Tibial artery (tissue), 4 donors: ENCODE data around the gene MACROD2.
"Not testable (repeated sequence)": the region's sequence is repeated elsewhere in the genome, so short reads cannot be mapped to it uniquely, and the experiment has no call there.

ENCODE experiments used
- DNase-seq, 2 donors: peaks; one replicate each; pipeline ENCODE4 v3.0.0-alpha.2; 2019
- H3K27ac ChIP-seq, 2 donors: fragments of 200-600 bp; sonication (generic) in 1 of 2; 1 replicate in 1 of 2; 2 replicates in 1 of 2; pipeline ENCODE4 v1.5.1; 2018 to 2019; ENCODE audit warnings: mild to moderate bottlenecking in 1 of 2
- H3K27me3 ChIP-seq, 2 donors: fragments of 200-600 bp; sonication (generic) in 1 of 2; one replicate each; pipeline versions ENCODE4 v1.5.1 to v1.6.0; 2016 to 2019
- H3K36me3 ChIP-seq, 3 donors: fragments of 200-600 bp; sonication (generic) in 2 of 3; one replicate each; pipeline ENCODE4 v1.5.1; 2016 to 2019; ENCODE audit warnings: mild to moderate bottlenecking in 2 of 3
- H3K4me1 ChIP-seq, 4 donors: fragments of 200-600 bp; sonication (generic) in 2 of 4; 1 replicate in 3 of 4; 2 replicates in 1 of 4; pipeline ENCODE4 v1.5.1; 2016 to 2019
- H3K4me3 ChIP-seq, 2 donors: fragments of 200-600 bp; sonication (generic) in 1 of 2; 1 replicate in 1 of 2; 2 replicates in 1 of 2; pipeline ENCODE4 v1.5.1; 2018 to 2019; ENCODE audit warnings: mild to moderate bottlenecking in 2 of 2
- H3K9me3 ChIP-seq, 3 donors: fragments of 200-600 bp; sonication (generic) in 1 of 3; one replicate each; pipeline ENCODE4 v1.5.1; 2016 to 2019
- intact Hi-C: fragments of 100-400 bp; cut with DNase I; formaldehyde crosslinking; loops from one replicate; pipeline ENCODE4 v1.15.0; 2023; ENCODE audit warnings: low total_unique reads
- TF ChIP-seq, protein P1 (sequence below), 2 experiments: fragments of 200-600 bp in 1 of 2; fragments of 450-650 bp in 1 of 2; IDR thresholded peaks; one replicate each; pipeline ENCODE4 v1.5.1; 2017 to 2019; ENCODE audit warnings: antibody characterized with exemption in 2 of 2, mild to moderate bottlenecking in 1 of 2, moderate library complexity in 1 of 2

The MACROD2 gene

DNA sequence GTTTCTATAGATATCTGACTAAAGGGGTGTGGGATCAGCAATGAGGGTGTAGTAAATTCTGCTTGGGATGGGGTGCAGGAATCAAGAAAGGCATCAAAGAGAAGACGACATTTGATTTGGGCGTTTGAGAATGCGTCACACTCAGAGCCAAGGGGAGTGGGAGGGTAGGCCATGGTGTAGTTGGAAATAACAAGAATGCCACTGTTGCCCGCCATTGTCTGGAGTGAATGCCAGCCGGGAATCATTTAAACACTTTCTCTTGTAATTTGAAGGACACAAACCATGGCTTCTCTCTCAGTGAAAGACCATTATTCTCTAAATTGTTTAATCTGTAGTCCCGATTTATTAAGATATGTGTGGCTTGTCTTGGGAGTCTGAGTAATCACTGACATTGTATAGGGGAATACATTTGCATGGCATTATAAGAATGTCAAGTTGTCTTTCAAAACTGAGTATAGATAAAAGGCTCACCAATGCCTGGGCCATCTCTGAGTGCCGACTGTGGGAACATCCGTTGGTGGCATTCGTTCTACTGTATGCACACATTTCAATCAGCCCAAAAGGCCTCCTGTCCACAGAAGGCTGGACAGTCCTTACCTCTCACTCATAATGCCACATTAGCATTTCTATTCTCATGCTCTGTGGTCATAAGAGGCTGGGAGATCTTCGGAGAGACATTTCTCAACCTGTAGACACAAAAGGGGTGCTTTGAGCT, 1800.1 kb downstream of the MACROD2 start:
- DNase-seq, result no peak
- intact Hi-C loops, result no loop called here
- no peaks in the 10 kb centered on the region for H3K4me1 ChIP-seq
- no peaks in the 10 kb centered on the region for H3K9me3 ChIP-seq
- H3K27me3 ChIP-seq, result no peaks in the 10 kb centered on the region
- H3K4me3 ChIP-seq, result no peak overlapping the region
- H3K27ac ChIP-seq, result no peak overlapping the region
- TF ChIP-seq, protein P1, sequence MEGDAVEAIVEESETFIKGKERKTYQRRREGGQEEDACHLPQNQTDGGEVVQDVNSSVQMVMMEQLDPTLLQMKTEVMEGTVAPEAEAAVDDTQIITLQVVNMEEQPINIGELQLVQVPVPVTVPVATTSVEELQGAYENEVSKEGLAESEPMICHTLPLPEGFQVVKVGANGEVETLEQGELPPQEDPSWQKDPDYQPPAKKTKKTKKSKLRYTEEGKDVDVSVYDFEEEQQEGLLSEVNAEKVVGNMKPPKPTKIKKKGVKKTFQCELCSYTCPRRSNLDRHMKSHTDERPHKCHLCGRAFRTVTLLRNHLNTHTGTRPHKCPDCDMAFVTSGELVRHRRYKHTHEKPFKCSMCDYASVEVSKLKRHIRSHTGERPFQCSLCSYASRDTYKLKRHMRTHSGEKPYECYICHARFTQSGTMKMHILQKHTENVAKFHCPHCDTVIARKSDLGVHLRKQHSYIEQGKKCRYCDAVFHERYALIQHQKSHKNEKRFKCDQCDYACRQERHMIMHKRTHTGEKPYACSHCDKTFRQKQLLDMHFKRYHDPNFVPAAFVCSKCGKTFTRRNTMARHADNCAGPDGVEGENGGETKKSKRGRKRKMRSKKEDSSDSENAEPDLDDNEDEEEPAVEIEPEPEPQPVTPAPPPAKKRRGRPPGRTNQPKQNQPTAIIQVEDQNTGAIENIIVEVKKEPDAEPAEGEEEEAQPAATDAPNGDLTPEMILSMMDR (IDR thresholded peaks at IDR 0.05), result no peak
- H3K36me3 ChIP-seq, result no peaks in the 10 kb centered on the region

DNA sequence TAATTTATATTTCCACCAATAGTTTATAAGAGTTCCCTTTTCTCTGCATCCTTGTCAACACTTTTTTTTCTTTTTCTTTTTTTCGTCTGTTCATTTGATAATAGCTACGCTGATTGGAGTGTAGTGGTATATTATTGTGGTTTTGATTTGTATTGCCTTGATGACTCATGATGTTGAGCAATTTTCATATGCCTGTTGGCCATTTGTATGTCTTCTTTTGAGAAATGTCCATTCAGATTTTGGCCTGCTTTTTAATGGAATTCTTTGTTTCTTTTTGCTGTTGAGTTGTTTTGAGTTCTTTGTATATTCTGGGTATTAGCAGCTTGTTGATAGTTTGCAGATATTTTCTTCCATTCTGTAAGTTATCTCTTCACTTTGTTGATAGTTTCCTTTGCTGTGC, 1804.6 kb downstream of the MACROD2 start:
- DNase-seq, result no peak
- H3K27me3 ChIP-seq, result no peaks in the 10 kb centered on the region
- no peak overlapping the region for H3K4me3 ChIP-seq
- TF ChIP-seq, protein P1 (IDR thresholded peaks at IDR 0.05), result no peak
- no peak overlapping the region for H3K27ac ChIP-seq
- H3K4me1 ChIP-seq, result no peaks in the 10 kb centered on the region
- H3K36me3 ChIP-seq, result no peaks in the 10 kb centered on the region
- no peaks in the 10 kb centered on the region for H3K9me3 ChIP-seq
- intact Hi-C loops, result no loop called here

DNA sequence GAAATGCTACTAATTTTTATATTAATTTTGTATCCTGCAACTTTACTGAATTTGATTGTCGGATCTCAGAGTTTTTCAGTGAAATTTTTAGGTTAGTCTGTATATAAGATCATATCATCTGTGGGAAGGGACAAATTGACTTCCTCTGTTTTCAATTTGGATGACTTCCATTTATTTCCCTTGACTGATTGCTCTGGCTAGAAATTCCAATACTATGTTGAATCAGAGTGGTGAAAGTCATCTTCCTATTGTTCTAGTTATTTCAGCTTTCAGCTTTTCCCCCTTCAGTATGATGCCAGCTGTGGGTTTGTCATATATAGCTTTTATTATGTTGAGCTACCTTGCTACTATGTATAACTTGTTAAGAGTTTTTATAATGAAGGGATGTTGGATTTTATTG, 1806.7 kb downstream of the MACROD2 start:
- Histone ChIP-seq H3K27me3 (no peaks in the 10 kb centered on the region), H3K9me3 (no peaks in the 10 kb centered on the region), H3K4me3 (no peak overlapping the region), H3K36me3 (no peaks in the 10 kb centered on the region), H3K27ac (no peak overlapping the region), H3K4me1 (no peaks in the 10 kb centered on the region)
- intact Hi-C loops, result no loop called here
- DNase-seq, result no peak
- TF ChIP-seq, protein P1 (IDR thresholded peaks at IDR 0.05), result no peak

DNA sequence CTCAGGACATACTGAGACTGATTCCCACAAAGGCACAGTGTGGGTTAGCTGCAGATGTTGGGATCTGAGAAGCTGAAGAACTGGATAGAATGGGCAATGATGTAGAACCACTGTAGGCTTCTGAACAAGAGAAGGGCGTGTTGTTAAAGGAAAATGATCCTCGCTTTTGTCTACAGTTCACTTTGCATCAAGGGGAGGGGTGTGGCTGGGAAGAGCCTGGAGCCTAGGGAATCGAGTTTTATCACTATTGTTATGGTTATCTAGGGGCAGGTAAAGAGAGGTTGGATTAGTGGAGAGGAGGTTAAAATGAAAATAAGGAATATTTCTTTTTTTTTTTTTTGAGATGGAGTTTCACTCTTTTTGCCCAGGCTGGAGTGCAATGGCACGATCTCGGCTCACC, 1809.8 kb downstream of the MACROD2 start:
- no peak overlapping the region for H3K27ac ChIP-seq
- DNase-seq, result no peak
- H3K27me3 ChIP-seq, result no peaks in the 10 kb centered on the region
- H3K4me1 ChIP-seq, result no peaks in the 10 kb centered on the region
- intact Hi-C loops, result no loop called here
- no peak overlapping the region for H3K4me3 ChIP-seq
- no peaks in the 10 kb centered on the region for H3K36me3 ChIP-seq
- TF ChIP-seq, protein P1 (IDR thresholded peaks at IDR 0.05), result no peak
- no peaks in the 10 kb centered on the region for H3K9me3 ChIP-seq

DNA sequence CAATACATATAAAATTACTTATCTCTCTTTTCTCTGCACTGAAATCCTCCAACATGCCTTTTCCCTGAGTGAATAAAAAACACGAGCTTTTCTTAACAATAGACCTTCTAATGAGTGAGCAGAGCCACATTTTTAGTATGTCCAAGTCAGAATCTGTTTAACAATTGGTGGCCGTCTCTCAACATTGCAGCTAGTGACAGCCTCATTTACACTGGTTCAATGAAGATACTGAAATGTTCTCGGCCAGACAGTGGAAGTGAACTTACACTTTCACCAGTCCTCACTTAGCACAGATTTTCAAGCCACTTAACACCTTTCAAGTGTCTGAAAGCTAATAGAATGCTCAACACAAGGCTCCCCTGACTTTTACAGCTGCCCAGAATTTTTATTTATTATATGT, 1810.8 kb downstream of the MACROD2 start:
- no peak for DNase-seq
- Histone ChIP-seq H3K36me3 (no peaks in the 10 kb centered on the region), H3K4me1 (no peaks in the 10 kb centered on the region), H3K27ac (no peak overlapping the region), H3K27me3 (no peaks in the 10 kb centered on the region), H3K4me3 (no peak overlapping the region), H3K9me3 (no peaks in the 10 kb centered on the region)
- intact Hi-C loops, result no loop called here
- TF ChIP-seq, protein P1 (IDR thresholded peaks at IDR 0.05), result no peak

DNA sequence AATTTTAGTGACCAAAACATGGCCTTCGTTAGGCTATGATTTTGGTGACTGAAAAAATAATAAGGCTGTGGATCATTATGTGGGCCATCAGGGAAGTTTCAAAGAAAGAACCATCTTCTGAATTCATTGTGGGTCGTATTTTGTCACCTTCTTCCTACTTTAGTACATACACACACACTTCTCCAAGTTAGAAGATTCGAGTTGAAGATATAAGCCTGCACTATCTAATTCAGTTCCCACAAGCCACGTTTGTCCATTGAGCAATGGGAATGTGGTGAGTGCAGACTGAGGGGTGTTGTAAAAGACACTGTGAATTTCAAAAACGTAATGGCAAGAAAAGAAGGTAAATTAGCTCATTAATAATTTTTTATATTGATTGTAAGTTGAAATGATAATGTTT, 1812.0 kb downstream of the MACROD2 start:
- Histone ChIP-seq H3K9me3 (no peaks in the 10 kb centered on the region), H3K4me1 (no peaks in the 10 kb centered on the region), H3K27ac (no peak overlapping the region), H3K36me3 (no peaks in the 10 kb centered on the region), H3K27me3 (no peaks in the 10 kb centered on the region), H3K4me3 (no peak overlapping the region)
- intact Hi-C loops, result no loop called here
- no peak for DNase-seq
- TF ChIP-seq, protein P1 (IDR thresholded peaks at IDR 0.05), result no peak

DNA sequence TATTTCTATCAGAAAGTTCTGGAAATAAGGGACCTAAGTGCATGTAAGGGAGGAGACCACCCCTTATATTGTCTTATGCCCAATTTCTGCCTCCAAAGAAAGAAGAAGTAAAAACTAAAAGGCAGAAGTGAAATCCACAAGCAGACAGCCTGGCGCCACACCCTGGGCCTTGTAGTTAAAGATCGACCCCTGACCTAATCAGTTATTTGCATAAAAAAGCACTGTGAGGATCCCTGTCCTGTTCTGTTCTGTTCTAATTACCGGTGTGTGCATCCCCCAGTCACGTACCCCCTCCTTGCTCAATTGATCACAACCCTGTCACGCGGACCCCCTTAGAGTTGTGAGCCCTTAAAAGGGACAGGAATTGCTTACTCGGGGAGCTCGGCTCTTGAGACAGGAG, 1812.5 kb downstream of the MACROD2 start:
- DNase-seq, H3K4me1 ChIP-seq, H3K36me3 ChIP-seq, H3K4me3 ChIP-seq, H3K27me3 ChIP-seq, H3K27ac ChIP-seq, H3K9me3 ChIP-seq, intact Hi-C loops: not testable (repeated sequence)
